Activated CD4-positive, alpha-beta T cell treated with anti-CD3 and anti-CD28 coated beads for 36 hours (primary cell): ENCODE measurements around the gene EXOC6B. TPM values are rescaled to one million over a fixed set of nuclear protein-coding genes. Genes with fewer than 3 reads are reported as not detected.
A peak's percentile ranks its signal among the peaks of the same experiment; 100 is the strongest.
"Not testable (repeated sequence)": the region's sequence is repeated elsewhere in the genome, so short reads cannot be mapped to it uniquely, and the experiment has no call there.

ENCODE experiments used
- ATAC-seq: fragments of 200-7000 bp; cut with Tn5 transposase; one replicate; pipeline ENCODE4 v1.10.0; 2021; ENCODE audit warnings: mild to moderate bottlenecking, moderate library complexity
- CTCF ChIA-PET: fragments of 350-600 bp; sonication (Branson Sonifier 250); formaldehyde crosslinking; loops from one replicate; lab custom pipeline; 2021; ENCODE audit warnings: antibody characterized with exemption; lab: Charles Lee
- POLR2A ChIA-PET: fragments of 350-600 bp; sonication (Branson Sonifier 250); formaldehyde crosslinking; loops from one replicate; lab custom pipeline; 2021; ENCODE audit warnings: antibody characterized with exemption, inconsistent platforms; lab: Charles Lee
- DNase-seq: peaks from one replicate; pipeline ENCODE4 v3.0.0-alpha.2; 2020
- H3K27ac Mint-ChIP-seq: one replicate; pipeline ENCODE4 v1.8.0; 2021; ENCODE audit warnings: mixed read lengths
- H3K27me3 Mint-ChIP-seq: one replicate; pipeline ENCODE4 v1.8.0; 2021; ENCODE audit warnings: mixed read lengths
- H3K36me3 Mint-ChIP-seq: one replicate; pipeline ENCODE4 v1.8.0; 2021; ENCODE audit warnings: low read depth, mixed read lengths
- H3K4me1 Mint-ChIP-seq: one replicate; pipeline ENCODE4 v1.8.0; 2021; ENCODE audit warnings: mixed read lengths
- H3K4me3 Mint-ChIP-seq: one replicate; pipeline ENCODE4 v1.8.0; 2021; ENCODE audit warnings: mild to moderate bottlenecking, moderate library complexity, mixed read lengths
- H3K9me3 Mint-ChIP-seq: one replicate; pipeline ENCODE4 v1.8.0; 2021; ENCODE audit warnings: low read depth, mixed read lengths
- intact Hi-C, 2 experiments: fragments of 100-400 bp; cut with DNase I in 1 of 2; cut with micrococcal nuclease in 1 of 2; formaldehyde crosslinking; loops; one replicate each; pipeline versions ENCODE4 v1.14.2 to v1.15.1; 2022 to 2024; cut with DNase I, micrococcal nuclease
- total RNA-seq, 2 experiments: library from RNA; stranded (reverse); gene quantifications; one replicate each; pipeline ENCODE4 v1.2.3, GENCODE V29; 2021

Gene EXOC6B
- total RNA-seq, 2 experiments from 2014 or later, result 7.0 to 9.0 TPM

GRCh38 chr2:72603481-72603880, 222.4 kb downstream of the EXOC6B start:
- peaks cover 17% of the 10 kb centered on the region for H3K4me1 Mint-ChIP-seq
- H3K4me3 Mint-ChIP-seq, result no peak overlapping the region
- ChIA-PET CTCF (interaction anchor here (1.3 kb wide), 1 partner anchor 24 kb away, joined by 3 read pairs; no protein-coding TSS in a partner anchor), POLR2A (no interaction called here)
- H3K27me3 Mint-ChIP-seq, result no peaks in the 10 kb centered on the region
- peaks cover 2% of the 10 kb centered on the region for H3K9me3 Mint-ChIP-seq
- intact Hi-C loops, result loop anchor here in 1 of 2 experiments (10.0 kb wide), 1 partner anchor 141 kb away; no protein-coding TSS in a partner anchor
- H3K36me3 Mint-ChIP-seq, result peaks cover 2% of the 10 kb centered on the region
- ATAC-seq, result no peak
- DNase-seq, result no peak
- peak overlapping the region; percentile 35 for H3K27ac Mint-ChIP-seq

GRCh38 chr2:72602711-72603110, 223.1 kb downstream of the EXOC6B start:
- POLR2A ChIA-PET, result no interaction called here

GRCh38 chr2:72602095-72602494, 223.7 kb downstream of the EXOC6B start:
- intact Hi-C loops, result loop anchor here in 1 of 2 experiments (10.0 kb wide), 1 partner anchor 143 kb away; no protein-coding TSS in a partner anchor

More at GRCh38 chr2:72602711-72603110, 223.1 kb downstream of the EXOC6B start:
- DNase-seq (no peak), ATAC-seq (no peak)
- H3K4me3 Mint-ChIP-seq, result no peak overlapping the region
- H3K4me1 Mint-ChIP-seq, result peaks cover 17% of the 10 kb centered on the region
- no peaks in the 10 kb centered on the region for H3K9me3 Mint-ChIP-seq
- no peak overlapping the region for H3K27ac Mint-ChIP-seq
- H3K36me3 Mint-ChIP-seq, result peaks cover 2% of the 10 kb centered on the region
- intact Hi-C loops, result loop anchor here in 1 of 2 experiments (10.0 kb wide), 1 partner anchor 142 kb away; no protein-coding TSS in a partner anchor
- CTCF ChIA-PET, result interaction anchor here (1.3 kb wide), 1 partner anchor 23 kb away, joined by 3 read pairs; no protein-coding TSS in a partner anchor
- no peaks in the 10 kb centered on the region for H3K27me3 Mint-ChIP-seq

GRCh38 chr2:72583836-72584235, 242.0 kb downstream of the EXOC6B start:
- H3K4me1 Mint-ChIP-seq, intact Hi-C loops, H3K36me3 Mint-ChIP-seq, H3K27ac Mint-ChIP-seq, ATAC-seq, H3K27me3 Mint-ChIP-seq, H3K9me3 Mint-ChIP-seq, H3K4me3 Mint-ChIP-seq, POLR2A ChIA-PET, DNase-seq: not testable (repeated sequence)
- CTCF ChIA-PET, result interaction anchor here (0.6 to 1.1 kb wide), 2 partner anchors 158 to 661 kb away, joined by 3 read pairs; no protein-coding TSS in a partner anchor

More at GRCh38 chr2:72602095-72602494, 223.7 kb downstream of the EXOC6B start:
- ATAC-seq (no peak), DNase-seq (no peak)
- Mint-ChIP-seq H3K36me3 (peaks cover 2% of the 10 kb centered on the region), H3K27me3 (no peaks in the 10 kb centered on the region), H3K9me3 (no peaks in the 10 kb centered on the region), H3K4me1 (peaks cover 17% of the 10 kb centered on the region), H3K27ac (no peak overlapping the region), H3K4me3 (no peak overlapping the region)
- ChIA-PET POLR2A (no interaction called here), CTCF (no interaction called here)

GRCh38 chr2:72583376-72583775, 242.5 kb downstream of the EXOC6B start:
- ChIA-PET POLR2A (no interaction called here), CTCF (interaction anchor here (0.6 to 1.3 kb wide), 3 partner anchors 13 to 660 kb away, joined by 3 read pairs; no protein-coding TSS in a partner anchor)
- ATAC-seq (no peak), DNase-seq (no peak)
- Mint-ChIP-seq H3K36me3 (no peaks in the 10 kb centered on the region), H3K9me3 (no peaks in the 10 kb centered on the region), H3K4me1 (no peaks in the 10 kb centered on the region), H3K27ac (no peak overlapping the region), H3K4me3 (no peak overlapping the region), H3K27me3 (no peaks in the 10 kb centered on the region)
- intact Hi-C loops, result no loop called here

- H3K36me3 Mint-ChIP-seq, result no peaks in the 10 kb centered on the region
- DNase-seq (no peak), ATAC-seq (no peak)
- POLR2A ChIA-PET, result no interaction called here
- H3K4me1 Mint-ChIP-seq, result no peaks in the 10 kb centered on the region
- no peak overlapping the region for H3K4me3 Mint-ChIP-seq
- CTCF ChIA-PET, result interaction anchor here (0.7 to 2.5 kb wide), 3 partner anchors 25 to 658 kb away, joined by 3 to 19 read pairs (median 3); no protein-coding TSS in a partner anchor
- no peak overlapping the region for H3K27ac Mint-ChIP-seq
- H3K9me3 Mint-ChIP-seq, result no peaks in the 10 kb centered on the region
- no peaks in the 10 kb centered on the region for H3K27me3 Mint-ChIP-seq
- intact Hi-C loops, result no loop called here
These were observed 244.2 kb downstream of the EXOC6B start for GRCh38 chr2:72581560-72582181.

- H3K4me1 Mint-ChIP-seq, result no peaks in the 10 kb centered on the region
- H3K27ac Mint-ChIP-seq, result no peak overlapping the region
- DNase-seq (no peak), ATAC-seq (no peak)
- H3K27me3 Mint-ChIP-seq, result no peaks in the 10 kb centered on the region
- no peaks in the 10 kb centered on the region for H3K9me3 Mint-ChIP-seq
- H3K4me3 Mint-ChIP-seq, result no peak overlapping the region
- ChIA-PET CTCF (interaction anchor here (0.6 to 2.5 kb wide), 17 partner anchors 8 to 1029 kb away, joined by 3 to 19 read pairs (median 3); no protein-coding TSS in a partner anchor), POLR2A (no interaction called here)
- intact Hi-C loops, result loop anchor here (1.0 to 10.0 kb wide), 8 partner anchors 165 to 1047 kb away; partner anchors contain the start of gene CYP26B1 (in 1 of the 2)
- no peaks in the 10 kb centered on the region for H3K36me3 Mint-ChIP-seq
These were observed 246.1 kb downstream of the EXOC6B start for GRCh38 chr2:72579591-72580180.

GRCh38 chr2:72576861-72577260, 249.0 kb downstream of the EXOC6B start:
- Mint-ChIP-seq H3K9me3 (no peaks in the 10 kb centered on the region), H3K27me3 (no peaks in the 10 kb centered on the region), H3K36me3 (no peaks in the 10 kb centered on the region), H3K4me1 (no peaks in the 10 kb centered on the region), H3K4me3 (no peak overlapping the region), H3K27ac (no peak overlapping the region)
- CTCF ChIA-PET, result interaction anchor here (1.0 to 1.4 kb wide), 3 partner anchors 11 to 653 kb away, joined by 3 to 4 read pairs (median 3); no protein-coding TSS in a partner anchor
- no peak for DNase-seq
- intact Hi-C loops, result loop anchor here (5.0 to 10.0 kb wide), 5 partner anchors 168 to 1045 kb away; partner anchors contain the start of gene CYP26B1 (in 1 of the 2)
- POLR2A ChIA-PET, result no interaction called here
- ATAC-seq, result no peak

- H3K27me3 Mint-ChIP-seq, result no peaks in the 10 kb centered on the region
- no peak for ATAC-seq
- H3K27ac Mint-ChIP-seq, result no peak overlapping the region
- no peaks in the 10 kb centered on the region for H3K4me1 Mint-ChIP-seq
- H3K4me3 Mint-ChIP-seq, result no peak overlapping the region
- intact Hi-C loops, result loop anchor here (5.0 to 10.0 kb wide), 5 partner anchors 168 to 1044 kb away; partner anchors contain the start of gene CYP26B1 (in 1 of the 2)
- DNase-seq, result no peak
- CTCF ChIA-PET, result interaction anchor here (1.0 to 1.4 kb wide), 3 partner anchors 11 to 653 kb away, joined by 3 to 4 read pairs (median 3); no protein-coding TSS in a partner anchor
- no peaks in the 10 kb centered on the region for H3K36me3 Mint-ChIP-seq
- POLR2A ChIA-PET, result no interaction called here
- H3K9me3 Mint-ChIP-seq, result no peaks in the 10 kb centered on the region
These were observed 249.4 kb downstream of the EXOC6B start for GRCh38 chr2:72576459-72576858.

GRCh38 chr2:72574886-72575285, 250.9 kb downstream of the EXOC6B start:
- Mint-ChIP-seq H3K27me3 (no peaks in the 10 kb centered on the region), H3K27ac (no peak overlapping the region), H3K9me3 (no peaks in the 10 kb centered on the region), H3K36me3 (no peaks in the 10 kb centered on the region), H3K4me1 (no peaks in the 10 kb centered on the region), H3K4me3 (no peak overlapping the region)
- DNase-seq (no peak), ATAC-seq (no peak)
- ChIA-PET POLR2A (no interaction called here), CTCF (no interaction called here)
- intact Hi-C loops, result loop anchor here (5.0 to 10.0 kb wide), 5 partner anchors 170 to 1043 kb away; partner anchors contain the start of gene CYP26B1 (in 1 of the 2)

GRCh38 chr2:72573232-72573631, 252.6 kb downstream of the EXOC6B start:
- ChIA-PET POLR2A (no interaction called here), CTCF (no interaction called here)
- DNase-seq (no peak), ATAC-seq (no peak)
- H3K27me3 Mint-ChIP-seq, result no peaks in the 10 kb centered on the region
- H3K4me3 Mint-ChIP-seq, result no peak overlapping the region
- H3K4me1 Mint-ChIP-seq, result no peaks in the 10 kb centered on the region
- intact Hi-C loops, result loop anchor here in 1 of 2 experiments (10.0 kb wide), 1 partner anchor 172 kb away; no protein-coding TSS in a partner anchor
- H3K27ac Mint-ChIP-seq, result no peak overlapping the region
- H3K36me3 Mint-ChIP-seq, result no peaks in the 10 kb centered on the region
- no peaks in the 10 kb centered on the region for H3K9me3 Mint-ChIP-seq
